ENCODE data around the gene C2orf68.
A peak's percentile ranks its signal among the peaks of the same experiment; 100 is the strongest.
"Not testable (repeated sequence)": the region's sequence is repeated elsewhere in the genome, so short reads cannot be mapped to it uniquely, and the experiment has no call there.

The C2orf68 gene

DNA sequence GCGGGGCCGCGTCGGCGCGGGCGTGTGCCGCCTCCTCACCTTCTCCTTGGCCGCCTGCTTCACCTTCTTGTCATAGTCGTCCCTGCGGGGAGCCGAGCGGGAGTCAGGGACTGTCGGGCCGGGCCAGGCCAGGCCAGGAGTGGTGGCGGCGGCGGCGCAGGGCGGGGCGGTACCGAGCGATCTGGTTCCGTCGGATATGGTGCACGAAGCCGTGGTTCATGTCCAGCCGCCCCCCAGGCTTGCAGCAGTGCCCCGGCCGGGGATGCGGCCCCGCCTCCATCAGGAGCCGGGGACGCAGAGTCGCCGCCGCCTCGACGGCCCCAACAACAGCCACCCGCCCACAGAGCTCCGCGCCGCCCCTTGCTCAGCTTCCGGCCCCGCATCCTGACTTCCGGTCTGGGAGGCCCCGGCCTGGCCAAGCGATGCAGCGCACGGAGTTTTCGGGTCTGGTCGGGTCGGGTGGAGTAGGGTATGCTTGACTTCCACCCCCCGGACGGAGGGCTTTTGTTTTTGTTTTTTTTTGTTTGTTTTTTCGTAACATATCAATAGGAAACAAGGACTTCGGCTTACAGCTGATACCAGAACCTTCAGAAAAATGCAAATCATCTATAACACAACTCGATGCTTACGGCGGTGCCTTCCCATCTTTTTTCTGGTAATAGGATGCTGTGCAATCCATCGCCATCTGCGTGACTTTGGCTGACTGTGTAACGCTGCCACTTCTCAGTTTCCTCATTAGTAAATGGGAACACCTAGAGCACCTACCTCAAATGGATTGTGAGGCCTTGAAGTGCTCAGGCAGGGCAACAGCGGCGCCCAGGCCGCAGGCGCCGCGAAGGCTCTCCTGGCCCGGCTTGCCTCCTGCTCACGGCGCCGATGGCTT is at the start of gene C2orf68:
Gene C2orf68, minus strand, starts transcription at position 362 of the 883 bp plus-strand sequence. Its CDS starts 82 bp downstream, at position 280.
- DNase-seq (ENCODE audit: low read depth): peak; percentile 74

DNA sequence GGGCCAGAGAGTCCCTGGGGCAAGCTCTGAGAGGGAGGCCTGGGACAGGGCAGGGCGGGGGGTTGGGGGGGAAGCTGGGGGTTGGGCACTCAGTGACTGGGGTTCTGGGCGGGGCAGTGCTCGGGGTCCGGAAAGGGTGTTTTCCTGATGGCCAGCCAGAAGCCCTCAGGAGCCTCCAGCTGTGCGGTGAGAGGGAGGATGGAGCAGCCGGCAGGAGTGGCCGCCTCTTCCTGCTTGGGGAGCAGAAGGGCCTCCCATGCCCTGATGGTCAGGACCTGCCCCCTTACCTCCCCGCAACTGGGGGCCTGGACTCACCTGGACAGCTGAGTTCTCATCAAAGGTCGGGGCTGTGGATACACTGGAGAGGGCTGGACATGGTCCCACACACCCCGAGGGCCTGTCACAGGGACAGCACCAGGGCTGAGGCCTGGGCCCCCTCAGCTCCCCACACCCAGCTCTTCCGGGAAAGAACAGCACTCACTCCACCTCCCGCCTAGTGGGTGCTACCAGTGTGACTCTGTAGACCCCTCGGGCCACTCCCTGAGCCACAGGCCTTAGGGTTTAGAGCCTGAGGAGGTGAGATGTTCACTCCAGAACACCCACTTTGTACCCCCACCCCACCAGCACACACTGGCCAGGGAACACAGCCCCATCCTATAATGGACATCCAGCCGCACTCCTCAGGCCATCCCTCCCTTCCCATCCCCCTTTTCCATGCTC is 49.4 kb upstream of the C2orf68 start:
- no peak for DNase-seq (ENCODE audit: low read depth)

- DNase-seq (ENCODE audit: low read depth): no peak
These were observed 48.9 kb upstream of the C2orf68 start for GRCh38 chr2:85660725-85661124.

DNA sequence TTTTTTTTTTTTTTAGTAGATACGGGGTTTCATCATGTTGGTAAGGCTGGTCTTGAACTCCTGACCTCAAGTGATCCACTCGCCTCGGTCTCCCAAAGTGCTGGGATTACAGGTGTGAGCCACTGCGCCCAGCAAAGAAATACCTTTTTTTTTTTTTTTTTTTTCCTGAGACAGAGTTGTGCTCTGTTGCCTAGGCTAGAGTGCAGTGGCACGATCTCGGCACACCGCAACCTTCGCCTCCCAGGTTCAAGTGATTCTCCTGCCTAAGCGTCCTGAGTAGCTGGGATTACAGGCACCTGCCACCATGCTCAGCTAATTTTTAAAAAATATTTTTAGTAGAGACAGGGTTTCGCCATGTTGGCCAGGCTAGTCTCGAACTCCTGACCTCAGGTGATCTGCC is 48.4 kb upstream of the C2orf68 start:
- not testable (repeated sequence) for DNase-seq (ENCODE audit: low read depth)

GRCh38 chr2:85659324-85659981 is 47.6 kb upstream of the C2orf68 start:
- DNase-seq (ENCODE audit: low read depth): no peak

GRCh38 chr2:85657399-85657798 is 45.5 kb upstream of the C2orf68 start:
- DNase-seq (ENCODE audit: low read depth): not testable (repeated sequence)

GRCh38 chr2:85656468-85656867 is 44.6 kb upstream of the C2orf68 start:
- DNase-seq (ENCODE audit: low read depth): no peak

GRCh38 chr2:85655961-85656417 is 44.1 kb upstream of the C2orf68 start:
- DNase-seq (ENCODE audit: low read depth): no peak

DNA sequence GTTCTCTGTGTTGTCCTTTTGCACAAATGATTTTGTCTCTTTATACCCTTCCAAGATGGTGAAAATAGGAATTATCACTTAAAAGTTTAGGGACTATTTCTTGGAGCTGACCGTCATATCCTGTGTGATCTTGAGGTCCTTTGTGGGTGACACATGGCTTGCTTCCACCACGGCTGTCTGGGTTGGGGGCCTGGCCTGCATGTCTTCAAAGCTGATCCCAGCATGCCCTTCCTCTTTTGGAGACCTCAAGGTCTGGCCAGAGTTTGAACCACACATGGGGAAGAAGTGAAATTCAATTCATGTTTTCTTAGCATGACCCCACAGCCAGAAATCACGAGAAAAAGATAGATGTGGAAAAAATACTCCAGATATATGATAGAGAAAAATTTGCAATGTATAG is 42.1 kb upstream of the C2orf68 start:
- DNase-seq (ENCODE audit: low read depth): no peak

DNA sequence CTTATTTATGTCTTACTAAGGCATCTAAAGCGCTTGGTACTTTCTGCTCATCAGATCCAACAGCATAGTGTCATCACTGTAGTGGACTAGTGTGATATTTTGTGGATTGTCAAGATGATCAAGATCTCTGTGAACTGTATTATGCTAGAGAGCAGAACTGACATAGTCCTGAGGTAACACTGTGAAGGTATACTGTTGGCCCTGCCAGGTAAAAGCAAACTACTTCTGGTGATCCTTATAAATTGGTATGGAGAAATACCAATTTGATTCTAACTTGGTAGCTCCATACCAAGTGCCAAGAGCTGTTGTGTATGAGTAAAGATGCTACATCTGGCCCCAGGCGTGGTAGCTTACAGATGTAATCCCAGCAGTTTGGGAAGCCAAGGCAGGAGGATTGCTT is 40.2 kb upstream of the C2orf68 start:
- DNase-seq (ENCODE audit: low read depth): no peak

- DNase-seq (ENCODE audit: low read depth): no peak
These were observed 39.2 kb upstream of the C2orf68 start for GRCh38 chr2:85651097-85651496.

DNA sequence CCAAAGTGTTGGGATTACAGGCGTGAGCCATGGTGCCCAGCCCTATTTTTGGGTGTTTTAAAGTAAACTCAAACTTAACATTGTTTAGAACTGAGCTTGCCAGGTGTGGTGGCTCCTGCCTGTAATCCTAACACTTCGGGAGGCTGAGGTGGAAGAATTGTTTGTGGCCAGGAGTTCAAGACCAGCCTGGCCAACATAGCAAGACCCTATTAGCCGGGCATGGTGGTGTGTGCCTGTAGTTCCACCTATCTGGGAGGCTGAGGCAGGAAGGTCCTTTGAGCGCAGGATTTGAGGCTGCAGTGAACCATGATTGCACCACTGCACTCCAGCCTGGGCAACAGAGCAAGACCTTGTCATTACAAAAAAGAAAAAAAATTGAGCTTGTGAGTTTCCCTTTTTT is 38.6 kb upstream of the C2orf68 start:
- no peak for DNase-seq (ENCODE audit: low read depth)

- DNase-seq (ENCODE audit: low read depth): no peak
These were observed 37.6 kb upstream of the C2orf68 start for GRCh38 chr2:85649201-85650190.

GRCh38 chr2:85648619-85649018 is 36.8 kb upstream of the C2orf68 start:
- DNase-seq (ENCODE audit: low read depth): no peak

GRCh38 chr2:85647823-85648526 is 36.1 kb upstream of the C2orf68 start:
- DNase-seq (ENCODE audit: low read depth): no peak

DNA sequence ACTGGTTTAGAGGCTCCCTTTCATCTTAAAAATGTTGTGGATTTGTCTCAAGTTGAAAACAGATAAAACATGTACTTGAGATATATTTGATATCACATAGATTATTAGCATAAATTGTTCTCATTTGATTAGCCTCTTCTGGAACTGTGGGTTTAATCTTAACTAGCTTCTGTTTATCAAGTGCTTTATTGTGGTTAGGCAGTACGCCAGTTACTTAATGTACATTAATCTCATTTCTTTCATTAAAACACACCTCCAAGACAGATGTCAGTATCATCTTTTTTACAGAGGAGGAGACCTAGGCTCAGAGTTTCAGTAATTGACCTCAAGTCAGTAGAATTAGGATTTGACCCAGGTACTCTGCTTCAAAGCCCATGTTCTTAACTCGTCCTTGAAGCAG is 34.3 kb upstream of the C2orf68 start:
- no peak for DNase-seq (ENCODE audit: low read depth)

DNA sequence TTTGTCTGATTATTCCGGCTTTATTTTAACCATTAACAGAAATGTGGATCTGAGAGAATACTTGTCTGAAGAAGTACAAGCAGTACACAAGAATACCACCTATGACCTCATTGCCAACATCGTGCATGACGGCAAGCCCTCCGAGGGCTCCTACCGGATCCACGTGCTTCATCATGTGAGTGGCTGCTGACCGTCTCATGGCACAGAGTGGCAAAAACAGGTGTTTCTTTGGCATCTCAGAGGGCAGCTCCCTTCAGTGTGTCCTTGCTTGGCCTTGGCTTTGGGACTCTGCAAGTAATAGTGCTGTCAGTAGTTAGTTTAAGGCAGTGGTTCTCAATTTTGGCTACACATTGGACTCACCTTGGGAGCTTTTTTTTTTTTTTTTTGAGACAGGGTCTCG is 33.0 kb upstream of the C2orf68 start:
- no peak for DNase-seq (ENCODE audit: low read depth)

DNA sequence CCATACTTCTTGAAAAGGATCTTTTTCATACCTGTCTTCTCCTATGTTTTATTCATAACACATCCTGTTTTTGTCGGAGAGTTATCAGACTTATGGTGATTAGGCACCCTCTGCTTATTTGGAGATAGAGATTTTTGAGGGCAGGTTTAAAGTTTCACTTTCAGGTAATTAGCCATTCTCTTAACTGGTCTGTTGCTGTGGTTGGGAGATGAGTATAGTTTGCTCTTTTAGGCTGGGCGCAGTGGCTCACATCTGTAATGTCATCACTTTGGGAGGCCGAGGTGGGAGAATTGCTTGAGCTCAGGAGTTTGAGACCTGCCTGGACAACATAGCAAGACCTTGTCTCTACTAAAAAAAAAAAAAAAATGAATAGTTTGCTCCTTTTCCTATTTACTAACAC is 30.9 kb upstream of the C2orf68 start:
- no peak for DNase-seq (ENCODE audit: low read depth)

DNA sequence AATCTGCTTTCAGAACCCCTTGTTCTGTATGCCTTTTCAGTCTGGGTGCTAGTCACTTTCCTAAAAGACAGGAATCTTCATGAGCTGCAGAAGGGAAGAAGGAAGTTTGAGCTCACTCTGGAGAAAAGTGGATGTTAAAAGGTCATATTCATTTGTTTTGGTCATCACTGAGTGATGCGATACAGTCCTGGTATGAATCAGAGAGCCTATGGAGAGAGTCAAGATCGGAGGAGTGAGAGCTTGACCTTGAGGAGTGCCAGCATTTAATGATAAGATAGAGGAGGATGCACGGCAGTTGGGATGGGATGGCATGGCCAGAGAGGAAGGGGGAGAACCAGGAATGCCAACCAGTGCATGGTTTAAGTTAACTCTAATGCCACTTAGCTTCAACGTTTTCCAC is 23.8 kb upstream of the C2orf68 start:
- no peak for DNase-seq (ENCODE audit: low read depth)

GRCh38 chr2:85635011-85635410 is 23.1 kb upstream of the C2orf68 start:
- no peak for DNase-seq (ENCODE audit: low read depth)

DNA sequence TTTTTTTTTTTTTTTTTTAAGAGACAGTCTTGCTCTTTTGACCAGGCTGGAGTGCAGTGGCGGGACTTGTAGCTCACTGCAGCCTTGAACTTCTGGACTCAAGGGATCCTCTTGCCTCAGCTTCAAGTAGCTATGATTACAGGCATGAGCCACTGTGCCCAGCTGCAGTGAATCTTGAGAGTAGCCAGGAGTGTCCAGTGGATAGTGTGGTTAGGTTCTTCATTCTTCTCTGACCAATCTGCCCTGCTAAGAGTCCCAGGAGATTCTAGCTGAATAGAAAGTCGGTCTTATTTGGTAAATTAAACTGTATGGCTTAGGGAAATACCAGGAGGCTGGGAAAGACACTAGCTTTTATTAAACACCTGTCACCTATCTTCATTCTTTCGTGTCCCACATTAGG is 19.4 kb upstream of the C2orf68 start:
- DNase-seq (ENCODE audit: low read depth): no peak

All from stimulated activated CD8-positive, alpha-beta memory T cell treated with anti-CD3 and anti-CD28 coated beads, Interleukin-15, amount 100 ng/mL, for 24 hours (primary cell).